Measurements from ENCODE around the gene MSH6.
"Not testable (repeated sequence)": the region's sequence is repeated elsewhere in the genome, so short reads cannot be mapped to it uniquely, and the experiment has no call there.

The MSH6 gene

DNA sequence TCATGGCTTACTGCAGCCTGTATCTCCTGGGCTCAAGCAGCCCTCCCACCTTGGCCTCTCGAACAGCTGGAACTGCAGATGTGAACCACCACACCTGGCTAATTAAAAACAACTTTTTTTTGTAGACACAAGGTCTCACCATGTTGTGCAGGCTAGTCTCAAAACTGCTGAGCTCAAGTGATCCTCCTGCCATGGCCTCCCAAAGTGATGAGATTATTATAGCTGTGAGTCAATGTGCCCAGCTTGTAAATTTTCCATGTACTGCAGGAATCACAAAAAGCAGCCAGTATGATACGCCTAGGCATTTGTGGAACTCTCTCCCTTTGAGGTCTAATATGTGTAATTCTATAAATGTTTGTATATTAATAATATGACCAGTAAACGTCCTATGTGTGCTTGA lies 59.9 kb downstream of the MSH6 start:
- no peak for DNase-seq (ENCODE audit: low spot score)

DNA sequence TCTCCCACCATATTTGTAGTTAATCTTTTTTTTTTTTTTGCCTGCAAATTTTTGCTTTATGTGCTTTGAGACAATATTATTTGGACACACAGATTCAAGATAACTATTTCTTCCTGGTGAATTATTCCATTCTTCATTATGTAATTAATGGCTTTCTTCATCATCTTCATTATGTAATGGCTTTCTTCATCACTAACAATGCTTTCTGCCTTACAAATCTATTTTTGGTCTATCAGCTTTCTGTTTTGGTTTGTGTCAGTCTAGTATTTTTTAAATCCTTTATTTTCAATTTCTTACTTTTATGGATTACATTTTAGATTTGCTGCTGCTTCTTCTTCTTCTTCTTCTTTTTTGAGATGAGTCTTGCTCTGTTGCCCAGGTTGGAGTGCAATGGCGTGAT lies 60.5 kb downstream of the MSH6 start:
- DNase-seq (ENCODE audit: low spot score): no peak

DNA sequence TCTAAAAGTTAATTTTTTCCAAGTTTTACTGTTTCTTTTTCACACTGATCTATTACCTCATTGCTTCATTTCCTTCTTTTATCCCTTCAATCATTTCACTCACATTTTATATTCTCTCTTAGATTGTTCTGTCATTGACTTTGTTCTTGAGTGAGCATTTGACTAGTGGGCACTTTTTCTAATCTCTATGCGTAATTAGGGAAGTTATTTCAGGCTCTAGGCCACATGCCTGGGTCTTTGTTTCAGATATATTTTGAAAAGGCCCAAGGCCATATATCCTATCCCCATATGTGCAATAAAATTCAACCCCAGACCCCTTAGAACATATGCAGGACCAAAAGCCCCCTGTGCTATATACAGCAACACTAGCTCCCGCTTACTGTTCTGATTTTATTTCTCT lies 61.2 kb downstream of the MSH6 start:
- DNase-seq (ENCODE audit: low spot score): no peak

DNA sequence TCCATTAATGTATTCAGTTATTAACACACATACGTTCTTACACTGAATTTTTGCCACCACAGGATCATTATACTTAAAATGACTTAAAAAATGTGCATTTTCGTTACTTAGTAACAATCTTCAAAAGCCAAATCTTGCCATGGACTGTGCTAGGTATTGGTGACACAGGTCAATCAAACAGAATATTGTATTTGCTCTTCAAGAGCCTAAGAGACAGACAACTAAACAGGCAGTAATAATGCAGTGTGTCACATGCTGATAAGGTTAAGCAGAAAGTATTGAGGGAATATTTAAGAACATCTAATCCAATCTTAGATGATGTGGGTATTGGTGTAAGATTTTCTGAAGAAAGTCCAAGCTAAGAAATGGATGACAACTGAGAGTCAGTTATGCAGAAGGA lies 66.4 kb downstream of the MSH6 start:
- DNase-seq (ENCODE audit: low spot score): no peak

DNA sequence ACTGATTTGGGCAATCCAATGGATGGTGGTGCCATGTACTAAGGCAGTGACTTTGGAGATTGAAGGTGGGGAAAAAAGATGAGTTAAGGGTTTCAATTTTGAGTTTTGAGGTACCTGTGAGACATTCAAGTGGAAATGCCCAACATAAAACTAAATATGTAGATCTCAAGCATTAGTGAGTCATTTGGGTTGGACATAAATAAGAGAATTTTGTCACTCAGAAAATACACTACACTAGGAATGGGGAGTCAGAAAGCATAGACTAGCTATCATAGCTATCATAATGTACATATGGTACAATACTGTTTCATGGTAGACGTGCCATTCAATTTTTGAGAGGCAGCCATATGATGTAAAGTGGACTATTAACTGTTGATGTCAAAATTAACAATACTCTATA lies 67.3 kb downstream of the MSH6 start:
- DNase-seq (ENCODE audit: low spot score): no peak

DNA sequence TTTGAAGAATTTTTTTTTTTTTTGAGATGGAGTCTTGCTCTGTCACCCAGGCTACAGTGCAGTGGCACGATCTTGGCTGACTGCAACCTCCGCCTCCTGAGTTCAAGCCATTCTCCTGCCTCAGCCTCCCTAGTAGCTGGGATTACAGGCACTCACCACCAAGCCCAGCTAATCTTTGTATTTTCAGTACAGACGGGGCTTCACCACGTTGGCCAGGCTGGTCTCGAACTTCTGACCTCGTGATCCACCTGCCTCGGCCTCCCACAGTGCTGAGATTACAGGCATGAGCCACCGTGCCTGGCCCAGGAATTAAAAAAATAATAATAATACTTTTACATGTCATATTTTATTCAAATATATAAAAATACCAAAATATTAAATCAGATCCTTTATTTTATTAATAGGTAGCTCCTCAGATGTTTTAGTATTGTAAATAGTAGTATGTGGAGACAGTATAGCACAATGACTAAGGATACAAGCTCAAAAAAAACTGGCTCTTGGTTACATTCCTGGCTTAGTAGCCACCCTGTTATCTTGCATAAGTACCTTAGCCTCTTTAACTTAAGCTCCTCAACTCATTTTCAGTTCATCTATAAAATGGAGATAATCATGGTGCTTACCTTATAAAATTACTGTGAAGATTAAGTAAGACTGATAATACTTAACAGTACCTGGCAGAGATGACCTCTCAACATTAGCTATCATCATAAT lies 70.3 kb downstream of the MSH6 start:
- DNase-seq (ENCODE audit: low spot score): not testable (repeated sequence)

All from globus pallidus (tissue), 1 donor.